DOHH2 (cell line): ENCODE measurements around the gene LCOR.

ENCODE experiments used
- CTCF ChIP-seq: fragments of 200-600 bp; sonication (generic); IDR thresholded peaks from one replicate; pipeline ENCODE4 v1.5.1; 2014; ENCODE audit warnings: antibody characterized with exemption, mild to moderate bottlenecking, low read depth, low read length; ENCODE audit not compliant: poor library complexity, severe bottlenecking
- EZH2phosphoT487 ChIP-seq: fragments of 200-600 bp; sonication (generic); IDR thresholded peaks from 2 replicates; pipeline ENCODE4 v1.6.1; 2017; ENCODE audit warnings: borderline replicate concordance, mild to moderate bottlenecking, antibody characterized with exemption, low read length, moderate library complexity, mixed read lengths

DNA sequence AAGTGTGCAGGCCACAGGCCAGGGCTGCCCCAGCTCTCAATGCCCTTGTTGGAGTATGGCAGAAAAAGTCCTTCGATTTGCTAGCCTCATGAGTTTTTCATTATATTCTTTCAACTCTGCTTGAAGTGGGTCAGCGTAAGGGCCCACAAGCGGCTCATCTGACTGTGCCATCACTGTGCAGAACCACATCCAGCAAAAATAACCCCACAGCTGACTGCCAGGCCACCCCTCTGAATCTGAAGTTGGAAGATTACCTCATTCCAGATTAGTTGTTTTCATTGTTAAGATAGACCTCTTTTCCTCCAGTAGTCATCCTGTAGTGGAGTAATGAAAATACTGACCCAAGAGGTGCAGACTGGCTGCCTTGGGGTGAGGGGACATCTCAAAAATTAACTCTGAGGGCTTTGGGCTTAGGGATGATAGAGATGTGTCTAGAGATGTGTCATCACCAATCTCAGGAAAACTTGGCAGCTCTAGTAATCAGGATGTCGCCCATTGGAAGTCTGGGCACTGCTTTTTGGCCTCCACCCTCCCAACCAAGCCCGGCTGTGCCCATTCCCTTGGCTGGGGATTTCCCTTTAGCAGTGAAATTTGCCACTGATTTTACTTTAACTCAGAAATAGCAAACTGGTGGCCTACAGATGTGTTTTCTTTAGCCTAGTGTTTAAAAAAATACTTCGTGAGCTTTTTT lies 164.3 kb downstream of the LCOR start:
- TF ChIP-seq CTCF (no peak), EZH2phosphoT487 (no peak)
